Activated naive CD8-positive, alpha-beta T cell (primary cell): ENCODE measurements around the gene STX16.

ENCODE experiments used
- H3K27ac Mint-ChIP-seq: one replicate; pipeline ENCODE4 v1.8.0; 2021; ENCODE audit warnings: mixed read lengths
- H3K27me3 Mint-ChIP-seq: one replicate; pipeline ENCODE4 v1.8.0; 2021; ENCODE audit warnings: mixed read lengths
- H3K36me3 Mint-ChIP-seq: one replicate; pipeline ENCODE4 v1.8.0; 2021; ENCODE audit warnings: mixed read lengths
- H3K4me1 Mint-ChIP-seq: one replicate; pipeline ENCODE4 v1.8.0; 2021; ENCODE audit warnings: low read depth, mixed read lengths
- H3K4me3 Mint-ChIP-seq: one replicate; pipeline ENCODE4 v1.8.0; 2021; ENCODE audit warnings: mild to moderate bottlenecking, mixed read lengths
- H3K9me3 Mint-ChIP-seq: one replicate; pipeline ENCODE4 v1.8.0; 2021; ENCODE audit warnings: low read depth, mixed read lengths

The STX16 gene

GRCh38 chr20:58665606-58666005 lies 14.5 kb downstream of the STX16 start:
- H3K4me1 Mint-ChIP-seq, result peaks cover 51% of the 10 kb centered on the region
- H3K4me3 Mint-ChIP-seq, result no peak overlapping the region
- no peak overlapping the region for H3K27ac Mint-ChIP-seq
- peaks cover 8% of the 10 kb centered on the region for H3K36me3 Mint-ChIP-seq
- H3K9me3 Mint-ChIP-seq, result no peaks in the 10 kb centered on the region
- no peaks in the 10 kb centered on the region for H3K27me3 Mint-ChIP-seq

GRCh38 chr20:58666702-58667101 lies 15.6 kb downstream of the STX16 start:
- Mint-ChIP-seq H3K4me3 (no peak overlapping the region), H3K27me3 (no peaks in the 10 kb centered on the region), H3K4me1 (peaks cover 40% of the 10 kb centered on the region), H3K9me3 (no peaks in the 10 kb centered on the region), H3K27ac (peak overlapping the region; percentile 16), H3K36me3 (peaks cover 8% of the 10 kb centered on the region)

GRCh38 chr20:58667975-58668374 lies 16.9 kb downstream of the STX16 start:
- Mint-ChIP-seq H3K27ac (no peak overlapping the region), H3K36me3 (peaks cover 11% of the 10 kb centered on the region), H3K9me3 (no peaks in the 10 kb centered on the region)

GRCh38 chr20:58668901-58669286 lies 17.8 kb downstream of the STX16 start:
- Mint-ChIP-seq H3K27ac (no peak overlapping the region), H3K27me3 (no peaks in the 10 kb centered on the region), H3K4me1 (peaks cover 25% of the 10 kb centered on the region), H3K36me3 (peaks cover 7% of the 10 kb centered on the region), H3K9me3 (no peaks in the 10 kb centered on the region), H3K4me3 (no peak overlapping the region)

More at GRCh38 chr20:58667975-58668374, 16.9 kb downstream of the STX16 start:
- H3K27me3 Mint-ChIP-seq, result no peaks in the 10 kb centered on the region
- no peak overlapping the region for H3K4me3 Mint-ChIP-seq
- peaks cover 32% of the 10 kb centered on the region for H3K4me1 Mint-ChIP-seq

GRCh38 chr20:58669287-58670006 lies 18.4 kb downstream of the STX16 start:
- no peak overlapping the region for H3K4me3 Mint-ChIP-seq
- H3K27ac Mint-ChIP-seq, result no peak overlapping the region
- no peaks in the 10 kb centered on the region for H3K27me3 Mint-ChIP-seq
- H3K36me3 Mint-ChIP-seq, result peaks cover 7% of the 10 kb centered on the region
- H3K4me1 Mint-ChIP-seq, result peaks cover 20% of the 10 kb centered on the region
- H3K9me3 Mint-ChIP-seq, result no peaks in the 10 kb centered on the region

- H3K9me3 Mint-ChIP-seq, result no peaks in the 10 kb centered on the region
- H3K27me3 Mint-ChIP-seq, result no peaks in the 10 kb centered on the region
These were observed 19.0 kb downstream of the STX16 start for GRCh38 chr20:58670102-58670501.

GRCh38 chr20:58670659-58671058 lies 19.6 kb downstream of the STX16 start:
- H3K4me1 Mint-ChIP-seq, result peaks cover 12% of the 10 kb centered on the region
- peaks cover 7% of the 10 kb centered on the region for H3K36me3 Mint-ChIP-seq
- H3K27ac Mint-ChIP-seq, result no peak overlapping the region
- H3K9me3 Mint-ChIP-seq, result no peaks in the 10 kb centered on the region
- H3K27me3 Mint-ChIP-seq, result no peaks in the 10 kb centered on the region
- no peak overlapping the region for H3K4me3 Mint-ChIP-seq

More at GRCh38 chr20:58670102-58670501, 19.0 kb downstream of the STX16 start:
- H3K36me3 Mint-ChIP-seq, result peaks cover 7% of the 10 kb centered on the region
- peaks cover 14% of the 10 kb centered on the region for H3K4me1 Mint-ChIP-seq
- H3K4me3 Mint-ChIP-seq, result no peak overlapping the region
- peak overlapping the region; percentile 28 for H3K27ac Mint-ChIP-seq

- H3K27ac Mint-ChIP-seq, result no peak overlapping the region
- peaks cover 4% of the 10 kb centered on the region for H3K4me1 Mint-ChIP-seq
- H3K9me3 Mint-ChIP-seq, result no peaks in the 10 kb centered on the region
- no peaks in the 10 kb centered on the region for H3K27me3 Mint-ChIP-seq
- H3K4me3 Mint-ChIP-seq, result no peak overlapping the region
- H3K36me3 Mint-ChIP-seq, result peaks cover 4% of the 10 kb centered on the region
These were observed 22.0 kb downstream of the STX16 start for GRCh38 chr20:58673119-58673518.

- Mint-ChIP-seq H3K36me3 (peaks cover 8% of the 10 kb centered on the region), H3K27ac (no peak overlapping the region), H3K4me3 (no peak overlapping the region), H3K27me3 (no peaks in the 10 kb centered on the region), H3K4me1 (peaks cover 4% of the 10 kb centered on the region), H3K9me3 (no peaks in the 10 kb centered on the region)
These were observed 24.1 kb downstream of the STX16 start for GRCh38 chr20:58675146-58675584.

GRCh38 chr20:58675641-58676040 lies 24.6 kb downstream of the STX16 start:
- Mint-ChIP-seq H3K27me3 (no peaks in the 10 kb centered on the region), H3K9me3 (no peaks in the 10 kb centered on the region), H3K4me3 (no peak overlapping the region), H3K27ac (no peak overlapping the region), H3K4me1 (no peaks in the 10 kb centered on the region), H3K36me3 (peaks cover 8% of the 10 kb centered on the region)

GRCh38 chr20:58676161-58676560 lies 25.1 kb downstream of the STX16 start:
- peaks cover 8% of the 10 kb centered on the region for H3K36me3 Mint-ChIP-seq
- H3K9me3 Mint-ChIP-seq, result no peaks in the 10 kb centered on the region
- no peak overlapping the region for H3K27ac Mint-ChIP-seq
- no peak overlapping the region for H3K4me3 Mint-ChIP-seq
- H3K27me3 Mint-ChIP-seq, result no peaks in the 10 kb centered on the region
- no peaks in the 10 kb centered on the region for H3K4me1 Mint-ChIP-seq

- Mint-ChIP-seq H3K36me3 (peaks cover 8% of the 10 kb centered on the region), H3K27ac (no peak overlapping the region), H3K4me1 (no peaks in the 10 kb centered on the region), H3K9me3 (no peaks in the 10 kb centered on the region), H3K4me3 (no peak overlapping the region), H3K27me3 (no peaks in the 10 kb centered on the region)
These were observed 26.1 kb downstream of the STX16 start for GRCh38 chr20:58677079-58677604.

- H3K36me3 Mint-ChIP-seq, result peaks cover 6% of the 10 kb centered on the region
- H3K4me1 Mint-ChIP-seq, result no peaks in the 10 kb centered on the region
- H3K27ac Mint-ChIP-seq, result no peak overlapping the region
These were observed 26.7 kb downstream of the STX16 start for GRCh38 chr20:58677808-58678207.

GRCh38 chr20:58678806-58679205 lies 27.7 kb downstream of the STX16 start:
- Mint-ChIP-seq H3K36me3 (peaks cover 4% of the 10 kb centered on the region), H3K27me3 (no peaks in the 10 kb centered on the region), H3K4me1 (no peaks in the 10 kb centered on the region), H3K4me3 (no peak overlapping the region), H3K9me3 (no peaks in the 10 kb centered on the region), H3K27ac (peak overlapping the region; percentile 34)

More at GRCh38 chr20:58677808-58678207, 26.7 kb downstream of the STX16 start:
- H3K4me3 Mint-ChIP-seq, result no peak overlapping the region
- no peaks in the 10 kb centered on the region for H3K9me3 Mint-ChIP-seq
- no peaks in the 10 kb centered on the region for H3K27me3 Mint-ChIP-seq

GRCh38 chr20:58682656-58683531 lies 31.8 kb downstream of the STX16 start:
- Mint-ChIP-seq H3K4me1 (no peaks in the 10 kb centered on the region), H3K27me3 (no peaks in the 10 kb centered on the region), H3K9me3 (no peaks in the 10 kb centered on the region), H3K27ac (no peak overlapping the region), H3K4me3 (no peak overlapping the region), H3K36me3 (peaks cover 6% of the 10 kb centered on the region)
